Erythroblast (primary cell): Measurements from ENCODE around the gene KAZN.

Experiments
- GATA1 ChIP-seq: IDR thresholded peaks from 2 replicates; pipeline ENCODE4 v1.6.1; 2011; ENCODE audit warnings: low read depth, mild to moderate bottlenecking, control low read depth, low read length, moderate library complexity
- POLR2A ChIP-seq: IDR thresholded peaks from 2 replicates; pipeline ENCODE4 v1.6.1; 2011; ENCODE audit warnings: mild to moderate bottlenecking, low read length

GRCh38 chr1:14928412-14928811 lies 329.9 kb downstream of the KAZN start:
- TF ChIP-seq POLR2A (no peak), GATA1 (no peak)
